KMS-11 (cell line): ENCODE results near the gene REPS2.

ENCODE experiments used
- H2AFZ ChIP-seq: fragments of 200-600 bp; sonication (generic); 2 replicates; pipeline ENCODE4 v1.6.1; 2016; ENCODE audit warnings: antibody characterized with exemption, mixed run types, low read depth
- H3K27ac ChIP-seq: fragments of 200-600 bp; sonication (generic); 2 replicates; pipeline ENCODE4 v1.6.1; 2016; ENCODE audit warnings: mild to moderate bottlenecking, mixed run types
- H3K27me3 ChIP-seq: fragments of 200-600 bp; sonication (generic); 2 replicates; pipeline ENCODE4 v1.6.1; 2017; ENCODE audit warnings: mild to moderate bottlenecking, low read depth, mixed run types, moderate library complexity; ENCODE audit not compliant: insufficient read depth
- H3K36me3 ChIP-seq: fragments of 200-600 bp; sonication (generic); 2 replicates; pipeline ENCODE4 v1.6.1; 2017; ENCODE audit warnings: mild to moderate bottlenecking, mixed run types; ENCODE audit not compliant: insufficient read depth
- H3K4me1 ChIP-seq: fragments of 200-600 bp; sonication (generic); 2 replicates; pipeline ENCODE4 v1.6.1; 2016; ENCODE audit warnings: mild to moderate bottlenecking, low read depth, mixed run types; ENCODE audit not compliant: poor library complexity, severe bottlenecking
- H3K4me2 ChIP-seq: fragments of 200-600 bp; sonication (generic); 2 replicates; pipeline ENCODE4 v1.7.0; 2016; ENCODE audit warnings: mild to moderate bottlenecking, mixed run types
- H3K4me3 ChIP-seq: fragments of 200-600 bp; sonication (generic); IDR thresholded peaks from 2 replicates; pipeline ENCODE4 v1.6.1; 2017; ENCODE audit warnings: low read depth, low read length, mixed read lengths; ENCODE audit not compliant: insufficient read depth
- H3K79me2 ChIP-seq: fragments of 200-600 bp; sonication (generic); 2 replicates; pipeline ENCODE4 v1.6.1; 2016; ENCODE audit warnings: low read depth, mixed run types; ENCODE audit not compliant: insufficient read depth
- H3K9ac ChIP-seq: fragments of 200-600 bp; sonication (generic); 2 replicates; pipeline ENCODE4 v1.6.1; 2016; ENCODE audit warnings: mild to moderate bottlenecking, mixed run types
- H4K20me1 ChIP-seq: fragments of 200-600 bp; sonication (generic); 2 replicates; pipeline ENCODE4 v1.6.1; 2016; ENCODE audit warnings: mild to moderate bottlenecking, mixed run types; ENCODE audit not compliant: insufficient read depth
- CTCF ChIP-seq: fragments of 200-600 bp; sonication (generic); conservative IDR thresholded peaks from 2 replicates; pipeline ENCODE4 v1.6.1; 2017; ENCODE audit warnings: low read depth, mild to moderate bottlenecking, antibody characterized with exemption, low read length, moderate library complexity, mixed read lengths

Gene REPS2

GRCh38 chrX:17025621-17026302 lies 79.3 kb downstream of the REPS2 start:
- 0 out of 2 replicates have a peak, but pooled peaks cover 4% of the 10 kb centered on the region for H3K79me2 ChIP-seq
- H4K20me1 ChIP-seq = no peaks in the 10 kb centered on the region
- peak overlapping the region; percentile 42 for H3K4me2 ChIP-seq
- H2AFZ ChIP-seq = no peak overlapping the region
- H3K4me3 ChIP-seq = no peak overlapping the region
- no peak for TF ChIP-seq CTCF
- H3K9ac ChIP-seq = no peak overlapping the region
- H3K27ac ChIP-seq = peak overlapping the region; percentile 18; the same call in 1 of the 2 replicates
- no peaks in the 10 kb centered on the region for H3K36me3 ChIP-seq
- no peaks in the 10 kb centered on the region for H3K27me3 ChIP-seq
- H3K4me1 ChIP-seq = peaks cover 39% of the 10 kb centered on the region

- no peaks in the 10 kb centered on the region for H4K20me1 ChIP-seq
- H3K4me2 ChIP-seq = no peak overlapping the region
- peaks cover 18% of the 10 kb centered on the region for H3K4me1 ChIP-seq
- no peaks in the 10 kb centered on the region for H3K79me2 ChIP-seq
- H3K27me3 ChIP-seq = no peaks in the 10 kb centered on the region
- TF ChIP-seq CTCF = no peak
- no peak overlapping the region for H3K4me3 ChIP-seq
- H3K9ac ChIP-seq = no peak overlapping the region
- no peak overlapping the region for H2AFZ ChIP-seq
- H3K36me3 ChIP-seq = no peaks in the 10 kb centered on the region
- H3K27ac ChIP-seq = no peak overlapping the region
Observed at GRCh38 chrX:17027931-17028330, 81.5 kb downstream of the REPS2 start.

- Histone ChIP-seq H3K27me3 (no peaks in the 10 kb centered on the region), H3K36me3 (no peaks in the 10 kb centered on the region), H2AFZ (no peak overlapping the region), H3K4me3 (no peak overlapping the region), H3K79me2 (no peaks in the 10 kb centered on the region), H3K4me1 (peaks cover 18% of the 10 kb centered on the region), H3K27ac (no peak overlapping the region), H4K20me1 (no peaks in the 10 kb centered on the region), H3K4me2 (no peak overlapping the region), H3K9ac (no peak overlapping the region)
- no peak for TF ChIP-seq CTCF
Observed at GRCh38 chrX:17028356-17028755, 81.9 kb downstream of the REPS2 start.

- no peaks in the 10 kb centered on the region for H3K27me3 ChIP-seq
- no peak overlapping the region for H3K9ac ChIP-seq
- H3K4me3 ChIP-seq = no peak overlapping the region
- no peak overlapping the region for H3K27ac ChIP-seq
- H3K4me2 ChIP-seq = no peak overlapping the region
- H4K20me1 ChIP-seq = no peaks in the 10 kb centered on the region
- no peaks in the 10 kb centered on the region for H3K36me3 ChIP-seq
- H3K79me2 ChIP-seq = no peaks in the 10 kb centered on the region
- H3K4me1 ChIP-seq = peaks cover 16% of the 10 kb centered on the region
- H2AFZ ChIP-seq = no peak overlapping the region
- no peak for TF ChIP-seq CTCF
Observed at GRCh38 chrX:17030092-17030491, 83.6 kb downstream of the REPS2 start.
